C1 segment of cervical spinal cord (tissue), 14 donors: ENCODE results near the gene CHID1.
A peak's percentile ranks its signal among the peaks of the same experiment; 100 is the strongest.

Experiments
- DNase-seq, 14 donors: peaks; one replicate each; lab custom pipeline; 2025; lab: John Stamatoyannopoulos, UW

The CHID1 gene

GRCh38 chr11:888310-889212, 22.0 kb downstream of the CHID1 start:
- DNase-seq = peak in 2 of 14 donors; percentile 41 to 98

GRCh38 chr11:887589-887988, 23.0 kb downstream of the CHID1 start:
- peak in 1 of 14 donors; percentile 66 for DNase-seq

GRCh38 chr11:886568-886967, 24.0 kb downstream of the CHID1 start:
- DNase-seq = no peak

GRCh38 chr11:884578-885070, 26.0 kb downstream of the CHID1 start:
- no peak for DNase-seq

GRCh38 chr11:883527-883926, 27.1 kb downstream of the CHID1 start:
- no peak for DNase-seq

- DNase-seq = no peak
These were observed 28.0 kb downstream of the CHID1 start for GRCh38 chr11:882596-882995.

- no peak for DNase-seq
These were observed 30.2 kb downstream of the CHID1 start for GRCh38 chr11:880447-880846.

GRCh38 chr11:877565-877964, 33.0 kb downstream of the CHID1 start:
- no peak for DNase-seq

GRCh38 chr11:876545-876944, 34.1 kb downstream of the CHID1 start:
- DNase-seq = peak in 8 of 14 donors; percentile 11 to 88 (median 31)

GRCh38 chr11:875769-876301, 34.8 kb downstream of the CHID1 start:
- no peak for DNase-seq

GRCh38 chr11:875203-875602, 35.4 kb downstream of the CHID1 start:
- DNase-seq = no peak

GRCh38 chr11:873706-874105, 36.9 kb downstream of the CHID1 start:
- no peak for DNase-seq

- DNase-seq = no peak
These were observed 37.8 kb downstream of the CHID1 start for GRCh38 chr11:872799-873198.

GRCh38 chr11:871472-871871, 39.1 kb downstream of the CHID1 start:
- no peak for DNase-seq

- DNase-seq = no peak
These were observed 40.2 kb downstream of the CHID1 start for GRCh38 chr11:870418-870817.

- no peak for DNase-seq
These were observed 40.5 kb downstream of the CHID1 start for GRCh38 chr11:870127-870413.

- no peak for DNase-seq
These were observed 41.0 kb downstream of the CHID1 start for GRCh38 chr11:869399-870126.

GRCh38 chr11:868802-869201, 41.8 kb downstream of the CHID1 start:
- no peak for DNase-seq

- DNase-seq = no peak
These were observed 42.2 kb downstream of the CHID1 start for GRCh38 chr11:868394-868793.

GRCh38 chr11:867856-868358, 42.7 kb downstream of the CHID1 start:
- no peak for DNase-seq

- no peak for DNase-seq
These were observed 44.1 kb downstream of the CHID1 start for GRCh38 chr11:866481-866880.
